Cardiac fibroblast (primary cell): ENCODE results near the gene CENPX.
A peak's percentile ranks its signal among the peaks of the same experiment; 100 is the strongest.

ENCODE experiments used
- DNase-seq, 2 donors: peaks; one replicate each; pipeline versions ENCODE4 v3.0.0 to v3.0.0-alpha.2; 2010; ENCODE audit warnings: low read depth in 2 of 2
- H3K4me3 ChIP-seq, 2 donors: replicated peaks in 1 of 2; 1 replicate in 1 of 2; 2 replicates in 1 of 2; pipeline ENCODE4 v1.5.1; 2011; ENCODE audit warnings: low read depth in 2 of 2, low read length in 2 of 2, mild to moderate bottlenecking in 2 of 2, moderate library complexity in 1 of 2
- CTCF ChIP-seq: IDR thresholded peaks from one replicate; pipeline ENCODE4 v1.5.1; 2011; ENCODE audit warnings: low read depth, mild to moderate bottlenecking, low read length, inconsistent platforms

CENPX gene

GRCh38 chr17:82005701-82006348 lies 16.9 kb downstream of the CENPX start:
- no peak for TF ChIP-seq CTCF

GRCh38 chr17:82004517-82005455 lies 17.9 kb downstream of the CENPX start:
- no peak for DNase-seq
- no peak overlapping the region for H3K4me3 ChIP-seq
- TF ChIP-seq CTCF = no peak

More at GRCh38 chr17:82005701-82006348, 16.9 kb downstream of the CENPX start:
- no peak overlapping the region for H3K4me3 ChIP-seq
- DNase-seq = no peak

GRCh38 chr17:82003411-82004381 lies 19.0 kb downstream of the CENPX start:
- TF ChIP-seq CTCF = no peak
- H3K4me3 ChIP-seq = no peak overlapping the region
- peak; percentile 92 to 97 for DNase-seq

GRCh38 chr17:82001571-82002056 lies 21.1 kb downstream of the CENPX start:
- DNase-seq = no peak
- no peak overlapping the region for H3K4me3 ChIP-seq
- no peak for TF ChIP-seq CTCF

- no peak overlapping the region for H3K4me3 ChIP-seq
- TF ChIP-seq CTCF = no peak
- DNase-seq = no peak
Measured at GRCh38 chr17:82000803-82001570, 21.7 kb downstream of the CENPX start.
